ENCODE measurements around the gene FAM124A.

DNA sequence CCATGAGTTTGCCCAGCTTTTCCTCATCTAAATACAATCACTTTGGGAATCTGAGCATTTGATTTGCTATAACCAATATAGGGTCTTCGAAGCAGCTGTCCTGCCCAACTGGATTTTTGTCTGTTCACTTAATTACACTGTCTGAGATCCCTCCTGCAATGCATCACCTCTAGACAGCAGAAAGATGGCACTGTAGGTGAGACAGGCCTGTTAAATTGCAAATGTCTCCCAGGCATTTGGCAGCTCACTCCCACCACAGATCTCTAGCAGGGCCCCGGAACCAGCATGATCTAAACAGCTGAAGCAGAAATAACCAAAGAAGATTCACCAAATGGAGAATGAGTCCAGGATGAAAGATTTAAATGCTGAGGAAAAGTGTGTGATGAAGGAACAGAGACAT is 75.4 kb downstream of the FAM124A start:
- TF ChIP-seq, protein P1, sequence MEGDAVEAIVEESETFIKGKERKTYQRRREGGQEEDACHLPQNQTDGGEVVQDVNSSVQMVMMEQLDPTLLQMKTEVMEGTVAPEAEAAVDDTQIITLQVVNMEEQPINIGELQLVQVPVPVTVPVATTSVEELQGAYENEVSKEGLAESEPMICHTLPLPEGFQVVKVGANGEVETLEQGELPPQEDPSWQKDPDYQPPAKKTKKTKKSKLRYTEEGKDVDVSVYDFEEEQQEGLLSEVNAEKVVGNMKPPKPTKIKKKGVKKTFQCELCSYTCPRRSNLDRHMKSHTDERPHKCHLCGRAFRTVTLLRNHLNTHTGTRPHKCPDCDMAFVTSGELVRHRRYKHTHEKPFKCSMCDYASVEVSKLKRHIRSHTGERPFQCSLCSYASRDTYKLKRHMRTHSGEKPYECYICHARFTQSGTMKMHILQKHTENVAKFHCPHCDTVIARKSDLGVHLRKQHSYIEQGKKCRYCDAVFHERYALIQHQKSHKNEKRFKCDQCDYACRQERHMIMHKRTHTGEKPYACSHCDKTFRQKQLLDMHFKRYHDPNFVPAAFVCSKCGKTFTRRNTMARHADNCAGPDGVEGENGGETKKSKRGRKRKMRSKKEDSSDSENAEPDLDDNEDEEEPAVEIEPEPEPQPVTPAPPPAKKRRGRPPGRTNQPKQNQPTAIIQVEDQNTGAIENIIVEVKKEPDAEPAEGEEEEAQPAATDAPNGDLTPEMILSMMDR (IDR thresholded peaks at IDR 0.05; ENCODE audit: extremely low read depth in 1 of 2, insufficient read depth in 1 of 2, low read depth in 1 of 2, low read length in 2 of 2): no peak
- TF ChIP-seq POLR2AphosphoS5 (IDR thresholded peaks at IDR 0.05; ENCODE audit: insufficient read depth, low read depth, low read length) (no peak), EZH2 (IDR thresholded peaks at IDR 0.05; ENCODE audit: borderline replicate concordance, low read depth, low read length, severe bottlenecking) (no peak), POLR2A (IDR thresholded peaks at IDR 0.05; ENCODE audit: low read depth, low read length) (no peak), JUN (IDR thresholded peaks at IDR 0.05; ENCODE audit: borderline replicate concordance, insufficient read depth, insufficient read length, low read depth) (no peak), MAX (IDR thresholded peaks at IDR 0.05; ENCODE audit: insufficient read depth, insufficient read length) (no peak)

All from endothelial cell of umbilical vein (primary cell).